Adrenal gland (tissue), 12 donors: ENCODE data around the gene AUTS2. TPM values are rescaled to one million over a fixed set of nuclear protein-coding genes. Genes with fewer than 3 reads are reported as not detected.

Experiments
- DNase-seq, 7 donors: peaks; one replicate each; pipeline ENCODE4 v3.0.0-alpha.2; 2019 to 2020
- H3K27ac ChIP-seq, 5 donors: fragments of 200-600 bp; sonication (generic) in 4 of 5; 1 replicate in 3 of 5; 2 replicates in 2 of 5; pipeline versions ENCODE4 v1.5.1 to v1.8.0; 2016 to 2020; ENCODE audit warnings: mild to moderate bottlenecking in 1 of 5
- H3K27me3 ChIP-seq: fragments of 200-600 bp; 2 replicates; pipeline ENCODE4 v1.8.0; 2021
- H3K36me3 ChIP-seq, 2 donors: fragments of 200-600 bp; replicated peaks in 1 of 2; 1 replicate in 1 of 2; 2 replicates in 1 of 2; pipeline versions ENCODE4 v1.5.1 to v1.8.0; 2018 to 2022
- H3K4me1 ChIP-seq, 2 donors: fragments of 200-600 bp; replicated peaks in 1 of 2; 1 replicate in 1 of 2; 2 replicates in 1 of 2; pipeline versions ENCODE4 v1.5.1 to v1.8.0; 2018 to 2021
- H3K4me3 ChIP-seq, 4 donors: fragments of 200-600 bp; sonication (generic) in 3 of 4; one replicate each; pipeline ENCODE4 v1.5.1; 2016 to 2018
- H3K9me3 ChIP-seq, 3 donors: fragments of 200-600 bp; sonication (generic) in 1 of 3; replicated peaks in 1 of 3; 1 replicate in 2 of 3; 2 replicates in 1 of 3; pipeline versions ENCODE4 v1.5.1 to v1.8.0; 2016 to 2021
- POLR2A ChIP-seq, 2 donors: fragments of 450-650 bp; IDR thresholded peaks; one replicate each; pipeline ENCODE4 v1.6.1; 2017; ENCODE audit warnings: antibody characterized with exemption in 2 of 2, mild to moderate bottlenecking in 2 of 2, moderate library complexity in 1 of 2
- WGBS, 4 donors: extraction: QIAGEN DNeasy Blood & Tissue Kit in 2 of 4; methylation state at CpG; one replicate each; pipeline versions ENCODE4 v1.1.5 to v1.1.7; 2013 to 2017; 5-methylcytosine and 5-hydroxymethylcytosine counted together
- intact Hi-C, 2 donors: fragments of 100-400 bp; cut with DNase I; formaldehyde crosslinking; loops; one replicate each; pipeline versions ENCODE4 v1.14.1 to v1.15.0; 2022 to 2023
- polyA plus RNA-seq, 3 donors: library from polyadenylated mRNA; stranded (reverse); fragments of 200-250 nt in 2 of 3; fragments of 350-450 nt in 1 of 3; fragmentation: Illumina TruSeq in 1 of 3; extraction: RNeasy Lipid Tissue Mini Kit (QIAGEN cat#74804) in 1 of 3; gene quantifications; one replicate each; pipeline ENCODE4 v1.2.3, GENCODE V29; 2013 to 2014
- total RNA-seq, 9 donors: library from RNA; depleted of rRNA in 4 of 9; stranded (reverse); fragments of >200 nt in 4 of 9; fragments of 120-200 nt in 1 of 9; fragmentation: NEBNext Ultra II Directional in 1 of 9; extraction: Animal tissue kit (Norgen Biotek cat#: 25700) in 1 of 9; gene quantifications; one replicate each; pipeline versions ENCODE4 v1.1.0 to v1.2.4, GENCODE V29; 2013 to 2023
- TF ChIP-seq, protein P1 (sequence below), 6 experiments: fragments of 450-650 bp in 4 of 6; fragments of 200-600 bp in 2 of 6; sonication (generic) in 1 of 6; IDR thresholded peaks; 1 replicate in 5 of 6; 2 replicates in 1 of 6; pipeline versions ENCODE4 v1.5.1 to v1.8.0; 2016 to 2021; ENCODE audit warnings: antibody characterized with exemption in 6 of 6, mild to moderate bottlenecking in 2 of 6, moderate library complexity in 1 of 6
- donor health status: healthy with polysubstance abuse.
- donor health status: Bipolar disorder and iron deficiency.
- donor health status: DM: yes; HTN: yes; CAD: no.
- donor health status: DM: no; HTN: no; CAD: no.
- donor health status: DM: no; HTN: no; CAD: no.
- donor health status: DM: yes; HTN: yes; CAD: no.

AUTS2 gene
- total and polyA plus RNA-seq, 12 donors, result 6.4 to 44.0 (median 15.2) TPM

GRCh38 chr7:70587739-70588138 is 989.5 kb downstream of the AUTS2 start:
- TF ChIP-seq POLR2A (IDR thresholded peaks at IDR 0.05), result no peak
- TF ChIP-seq, protein P1, sequence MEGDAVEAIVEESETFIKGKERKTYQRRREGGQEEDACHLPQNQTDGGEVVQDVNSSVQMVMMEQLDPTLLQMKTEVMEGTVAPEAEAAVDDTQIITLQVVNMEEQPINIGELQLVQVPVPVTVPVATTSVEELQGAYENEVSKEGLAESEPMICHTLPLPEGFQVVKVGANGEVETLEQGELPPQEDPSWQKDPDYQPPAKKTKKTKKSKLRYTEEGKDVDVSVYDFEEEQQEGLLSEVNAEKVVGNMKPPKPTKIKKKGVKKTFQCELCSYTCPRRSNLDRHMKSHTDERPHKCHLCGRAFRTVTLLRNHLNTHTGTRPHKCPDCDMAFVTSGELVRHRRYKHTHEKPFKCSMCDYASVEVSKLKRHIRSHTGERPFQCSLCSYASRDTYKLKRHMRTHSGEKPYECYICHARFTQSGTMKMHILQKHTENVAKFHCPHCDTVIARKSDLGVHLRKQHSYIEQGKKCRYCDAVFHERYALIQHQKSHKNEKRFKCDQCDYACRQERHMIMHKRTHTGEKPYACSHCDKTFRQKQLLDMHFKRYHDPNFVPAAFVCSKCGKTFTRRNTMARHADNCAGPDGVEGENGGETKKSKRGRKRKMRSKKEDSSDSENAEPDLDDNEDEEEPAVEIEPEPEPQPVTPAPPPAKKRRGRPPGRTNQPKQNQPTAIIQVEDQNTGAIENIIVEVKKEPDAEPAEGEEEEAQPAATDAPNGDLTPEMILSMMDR (IDR thresholded peaks at IDR 0.05), result no peak
- intact Hi-C loops, result no loop called here
- Histone ChIP-seq H3K36me3 (no peaks in the 10 kb centered on the region), H3K4me1 (no peaks in the 10 kb centered on the region), H3K9me3 (no peaks in the 10 kb centered on the region), H3K27ac (no peak overlapping the region), H3K4me3 (no peak overlapping the region), H3K27me3 (no peaks in the 10 kb centered on the region)
- no peak for DNase-seq
- WGBS, 4 donors, result 75 to 97% (median 87%) methylated on average over 4 of the region's 4 CpGs

GRCh38 chr7:70588191-70588921 is 990.1 kb downstream of the AUTS2 start:
- H3K27ac ChIP-seq, result no peak overlapping the region
- no peaks in the 10 kb centered on the region for H3K4me1 ChIP-seq
- no peak overlapping the region for H3K4me3 ChIP-seq
- DNase-seq, result no peak
- no peaks in the 10 kb centered on the region for H3K9me3 ChIP-seq
- WGBS, 4 donors, result 89 to 94% (median 89%) methylated on average over 10 of the region's 10 CpGs
- TF ChIP-seq POLR2A (IDR thresholded peaks at IDR 0.05), result no peak
- TF ChIP-seq, protein P1 (IDR thresholded peaks at IDR 0.05), result no peak
- no peaks in the 10 kb centered on the region for H3K36me3 ChIP-seq
- intact Hi-C loops, result no loop called here
- no peaks in the 10 kb centered on the region for H3K27me3 ChIP-seq

DNA sequence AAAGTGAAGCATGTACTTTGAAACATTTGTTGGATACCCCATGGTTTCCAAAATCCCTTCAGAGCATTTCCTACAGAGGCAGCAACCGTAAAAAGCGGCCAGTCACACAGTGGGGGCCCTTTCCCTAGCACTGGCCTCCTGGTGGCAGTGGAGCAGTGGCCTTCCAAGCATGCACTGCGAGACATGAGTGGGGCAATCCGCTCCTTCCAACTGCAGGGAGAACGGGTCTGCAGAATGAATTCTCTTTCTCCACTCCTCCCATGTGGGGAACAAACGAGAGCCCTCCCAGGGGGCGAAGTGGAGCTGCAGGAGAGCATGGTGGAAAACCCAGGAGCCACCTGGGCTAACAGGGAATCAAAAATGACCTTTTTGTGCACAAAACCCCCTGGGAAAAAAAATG is 990.7 kb downstream of the AUTS2 start:
- Histone ChIP-seq H3K9me3 (no peaks in the 10 kb centered on the region), H3K36me3 (no peaks in the 10 kb centered on the region), H3K27ac (no peak overlapping the region), H3K27me3 (no peaks in the 10 kb centered on the region), H3K4me1 (no peaks in the 10 kb centered on the region), H3K4me3 (no peak overlapping the region)
- WGBS, 4 donors, result 90 to 99% (median 95%) methylated on average over 7 of the region's 7 CpGs
- DNase-seq, result no peak
- intact Hi-C loops, result no loop called here
- TF ChIP-seq, protein P1 (IDR thresholded peaks at IDR 0.05), result no peak
- no peak for TF ChIP-seq POLR2A (IDR thresholded peaks at IDR 0.05)

DNA sequence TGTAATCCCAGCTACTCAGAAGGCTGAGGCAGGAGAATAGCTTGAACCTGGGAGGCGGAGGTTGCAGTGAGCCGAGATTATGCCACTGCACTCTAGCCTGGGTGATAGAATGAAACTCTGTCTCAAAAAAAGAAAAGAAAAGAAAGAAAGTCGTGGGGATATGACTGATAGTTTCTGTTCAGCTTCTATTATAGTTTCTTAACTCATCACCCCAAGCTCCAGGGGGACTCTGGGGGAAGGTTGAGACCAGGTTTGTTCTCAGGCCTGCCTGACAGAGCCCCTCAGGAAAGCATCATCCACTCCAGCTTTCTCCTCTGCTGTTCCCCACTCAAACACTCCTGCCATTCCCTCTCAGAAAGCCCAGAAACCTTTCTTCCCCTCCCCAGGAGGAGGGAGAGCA is 991.3 kb downstream of the AUTS2 start:
- WGBS, 4 donors, result 88 to 94% (median 92%) methylated on average over 3 of the region's 3 CpGs
- no peak overlapping the region for H3K27ac ChIP-seq
- TF ChIP-seq POLR2A (IDR thresholded peaks at IDR 0.05), result no peak
- TF ChIP-seq, protein P1 (IDR thresholded peaks at IDR 0.05), result no peak

More for the DNA sequence above, 991.3 kb downstream of the AUTS2 start:
- intact Hi-C loops, result no loop called here
- no peaks in the 10 kb centered on the region for H3K27me3 ChIP-seq
- H3K36me3 ChIP-seq, result no peaks in the 10 kb centered on the region
- DNase-seq, result no peak
- H3K4me1 ChIP-seq, result no peaks in the 10 kb centered on the region
- H3K9me3 ChIP-seq, result no peaks in the 10 kb centered on the region
- no peak overlapping the region for H3K4me3 ChIP-seq
